HepG2 (cell line): ENCODE data around the gene DPEP2NB. TPM values are rescaled to one million over a fixed set of nuclear protein-coding genes. Genes with fewer than 3 reads are reported as not detected.

Experiments
- ATAC-seq: fragments of 200-7000 bp; cut with Tn5 transposase; 3 replicates; pipeline ENCODE4 v1.9.1; 2020; ENCODE audit warnings: mild to moderate bottlenecking, moderate library complexity
- BruUV-seq: library from RNA; stranded (reverse); fragments of 400-500 nt; replicated peaks from 2 replicates; lab custom pipeline; 2021; lab: Mats Ljungman, UMichigan
- CTCF ChIA-PET: fragments of 300-600 bp; formaldehyde crosslinking; extraction: SDS; loops from one replicate; lab custom pipeline; 2021; ENCODE audit warnings: low total read pairs, inconsistent platforms, low intra/inter-chr PET ratio; lab: Yijun Ruan, JAX
- POLR2A ChIA-PET: fragments of 350-600 bp; sonication (Branson Sonifier 250); formaldehyde crosslinking; loops from one replicate; lab custom pipeline; 2020; ENCODE audit warnings: antibody characterized with exemption, inconsistent platforms; lab: Yijun Ruan, JAX
- DNase-seq: peaks from one replicate; pipeline ENCODE4 v3.0.0-alpha.2; 2015; ENCODE audit warnings: low spot score
- FAIRE-seq: peaks from 3 replicates; lab custom pipeline; 2011; peaks lifted over from hg19 to GRCh38; lab: Jason Lieb, UNC
- H2AFZ ChIP-seq: one replicate; pipeline ENCODE4 v1.6.1; 2011; ENCODE audit warnings: low read length, inconsistent platforms
- H3K27ac ChIP-seq: fragments of 300-600 bp; 3 replicates; pipeline ENCODE4 v1.8.0; 2011; ENCODE audit warnings: mixed run types, mild to moderate bottlenecking, mixed read lengths, low read length, inconsistent platforms; ENCODE audit not compliant: insufficient read depth; ENCODE audit errors: extremely low read length
- H3K27me3 ChIP-seq, 2 experiments: fragments of 200-600 bp in 1 of 2; 2 replicates in 1 of 2; 3 replicates in 1 of 2; pipeline versions ENCODE4 v1.6.0 to v1.8.0; 2011; ENCODE audit warnings: low read length in 2 of 2, mild to moderate bottlenecking in 2 of 2, moderate library complexity in 2 of 2, inconsistent platforms in 1 of 2; ENCODE audit not compliant: insufficient read depth in 2 of 2, control insufficient read depth in 1 of 2
- H3K36me3 ChIP-seq, 2 experiments: fragments of 200-600 bp in 1 of 2; replicated peaks in 1 of 2; 2 replicates in 1 of 2; 3 replicates in 1 of 2; pipeline versions ENCODE4 v1.5.1 to v1.8.0; 2011; ENCODE audit warnings: low read length in 2 of 2, inconsistent platforms in 1 of 2; ENCODE audit not compliant: insufficient read depth in 2 of 2, control insufficient read depth in 1 of 2
- H3K4me1 ChIP-seq: 2 replicates; pipeline ENCODE4 v1.5.1; 2012; ENCODE audit warnings: low read length, inconsistent platforms; ENCODE audit not compliant: insufficient read depth
- H3K4me2 ChIP-seq: 2 replicates; pipeline ENCODE4 v1.6.0; 2011; ENCODE audit warnings: low read depth, low read length, inconsistent platforms
- H3K4me3 ChIP-seq, 3 experiments: fragments of 200-600 bp in 1 of 3; sonication (generic), shearing (Covaris generic) in 1 of 3; replicated peaks in 1 of 3; 2 replicates each; pipeline ENCODE4 v1.5.1; 2011 to 2016; ENCODE audit warnings: low read length in 3 of 3, inconsistent platforms in 2 of 3, low read depth in 2 of 3, mild to moderate bottlenecking in 2 of 3, control low read depth in 1 of 3, mixed read lengths in 1 of 3; ENCODE audit not compliant: insufficient read depth in 1 of 3
- H3K79me2 ChIP-seq: one replicate; pipeline ENCODE4 v1.6.1; 2011; ENCODE audit warnings: low read length, inconsistent platforms; ENCODE audit not compliant: insufficient read depth
- H3K9ac ChIP-seq: 2 replicates; pipeline ENCODE4 v1.6.0; 2011; ENCODE audit warnings: mild to moderate bottlenecking, low read depth, low read length, inconsistent platforms; ENCODE audit not compliant: insufficient read depth
- H3K9me3 ChIP-seq: 2 replicates; pipeline ENCODE4 v1.5.1; 2012; ENCODE audit warnings: mild to moderate bottlenecking, low read length
- H4K20me1 ChIP-seq: 2 replicates; pipeline ENCODE4 v1.6.0; 2011; ENCODE audit warnings: inconsistent platforms, mild to moderate bottlenecking, low read length, moderate library complexity; ENCODE audit not compliant: insufficient read depth
- FOXP1 ChIP-seq, 2 experiments: fragments of 450-650 bp in 1 of 2; IDR thresholded peaks; 2 replicates each; pipeline ENCODE4 v1.6.1; 2017 to 2018; ENCODE audit warnings: antibody characterized with exemption in 1 of 2
- HOXA5 ChIP-seq: sonication (generic); formaldehyde crosslinking; IDR thresholded peaks from 2 replicates; pipeline ENCODE4 v1.4.0; 2020; ENCODE audit warnings: missing genetic modification reagents
- IKZF1 ChIP-seq: fragments of 450-650 bp; IDR thresholded peaks from 2 replicates; pipeline ENCODE4 v1.7.1; 2016
- MIER3 ChIP-seq: IDR thresholded peaks from 2 replicates; pipeline ENCODE4 v1.6.1; 2016; ENCODE audit warnings: missing compliant biosample characterization, borderline replicate concordance
- MTF1 ChIP-seq: sonication (generic); formaldehyde crosslinking; IDR thresholded peaks from 2 replicates; pipeline ENCODE4 v1.5.0; 2020; ENCODE audit warnings: missing genetic modification reagents
- SOX5 ChIP-seq: IDR thresholded peaks from 2 replicates; pipeline ENCODE4 v1.6.1; 2016; ENCODE audit warnings: borderline replicate concordance
- ZEB1 ChIP-seq: IDR thresholded peaks from 2 replicates; pipeline ENCODE4 v1.6.1; 2012; ENCODE audit warnings: mild to moderate bottlenecking, low read depth, inconsistent platforms; ENCODE audit not compliant: insufficient replicate concordance
- ZNF720 ChIP-seq: sonication (generic); formaldehyde crosslinking; IDR thresholded peaks from 2 replicates; pipeline ENCODE4 v1.4.0; 2020; ENCODE audit warnings: missing genetic modification reagents
- WGBS: methylation state at CpG from one replicate; pipeline ENCODE4 v1.1.6; 2017; ENCODE audit warnings: low lambda C conversion rate; 5-methylcytosine and 5-hydroxymethylcytosine counted together
- in situ Hi-C: cut with HindIII; loops from 2 replicates; pipeline ENCODE4 v1.10.0; 2017; ENCODE audit warnings: low pct_unique_long_range_greater_than_20kb; ENCODE audit not compliant: extremely low pct_ligation_motif_present
- intact Hi-C: fragments of 100-400 bp; cut with micrococcal nuclease; formaldehyde crosslinking; loops from one replicate; pipeline ENCODE4 v1.10.0; 2022; ENCODE audit not compliant: unreplicated experiment
- polyA plus RNA-seq, 8 experiments: library from polyadenylated mRNA; depleted of rRNA in 3 of 8; stranded (reverse) in 7 of 8; unstranded in 1 of 8; fragments of >200 nt; fragmentation: Illumina TruSeq in 4 of 8; extraction: Trizol in 4 of 8; gene quantifications; 2 replicates each; pipeline versions ENCODE4 v1.2.1 to v1.2.3, GENCODE V29; 2011 to 2016; ENCODE audit warnings: low read depth in 4 of 8, missing spikeins in 1 of 8, mixed read lengths in 1 of 8; ENCODE audit not compliant: insufficient read depth in 1 of 8
- total RNA-seq, 5 experiments: library from RNA; depleted of rRNA; stranded (reverse); fragments of >200 nt; fragmentation: Illumina TruSeq; extraction: Trizol; gene quantifications; 2 replicates each; pipeline ENCODE4 v1.2.3, GENCODE V29; 2016; ENCODE audit warnings: low read depth in 1 of 5
- TF ChIP-seq, protein P1 (sequence below): sonication (generic); formaldehyde crosslinking; IDR thresholded peaks from 2 replicates; pipeline ENCODE4 v1.5.1; 2020; ENCODE audit warnings: mild to moderate bottlenecking, missing genetic modification reagents, moderate library complexity
- TF ChIP-seq, protein P2 (sequence below): sonication (generic); formaldehyde crosslinking; IDR thresholded peaks from one replicate; pipeline ENCODE4 v1.5.1; 2020; ENCODE audit warnings: mild to moderate bottlenecking, missing genetic modification reagents; ENCODE audit errors: not compliant biosample characterization
- TF ChIP-seq, protein P3 (sequence below): sonication (generic); formaldehyde crosslinking; IDR thresholded peaks from 2 replicates; pipeline ENCODE4 v1.5.0; 2020; ENCODE audit warnings: mild to moderate bottlenecking, missing genetic modification reagents, borderline replicate concordance
- TF ChIP-seq, protein P4 (sequence below): sonication (generic); formaldehyde crosslinking; IDR thresholded peaks from 2 replicates; pipeline ENCODE4 v1.8.1; 2023; ENCODE audit warnings: mild to moderate bottlenecking, missing genetic modification reagents

DPEP2NB gene
- total and polyA plus RNA-seq, 2 of the 13 experiments (the other 11 are each of a cell fraction or from before 2014, with no cell fraction given), result not detected

DNA sequence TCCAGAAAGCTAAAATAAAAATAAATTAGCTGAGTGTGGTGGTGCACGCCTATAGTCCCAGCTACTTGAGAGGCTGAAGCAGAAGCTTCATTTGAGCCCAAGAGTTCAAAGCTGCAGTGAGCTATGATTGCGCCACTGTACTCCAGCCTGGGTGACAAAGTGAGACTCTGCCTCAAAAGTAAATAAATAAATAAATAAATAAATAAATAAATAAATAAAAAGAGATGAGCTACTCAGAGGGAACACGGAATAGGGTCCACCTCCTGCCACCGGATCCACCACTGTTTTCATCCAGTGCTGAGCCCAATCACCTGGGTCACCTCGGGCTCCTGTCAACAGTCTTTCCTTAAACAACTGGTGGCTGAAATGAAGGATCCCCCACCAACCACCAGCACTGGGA is 28.8 kb downstream of the DPEP2NB start:
- WGBS, result 35% methylated on average over 5 of the region's 5 CpGs
- Histone ChIP-seq H3K4me3 (peak overlapping the region; percentile 24 to 61 (median 30); a peak in 4 of 6 replicates), H3K27me3 (peaks cover 2 to 12% of the 10 kb centered on the region in 2 experiments; a peak in 4 of 5 replicates), H3K36me3 (no peaks in the 10 kb centered on the region), H3K9ac (peak overlapping the region; percentile 59), H3K79me2 (no peaks in the 10 kb centered on the region), H3K27ac (no peak overlapping the region), H3K4me1 (peaks cover 59% of the 10 kb centered on the region), H2AFZ (peak overlapping the region; percentile 86), H3K9me3 (no peaks in the 10 kb centered on the region), H3K4me2 (peak overlapping the region; percentile 85), H4K20me1 (no peaks in the 10 kb centered on the region)
- POLR2A ChIA-PET, result interaction anchor here (1.0 to 4.8 kb wide), 11 partner anchors 10 to 249 kb away, joined by 3 to 29 read pairs (median 11); partner anchors contain the start of genes DDX28, DPEP2, DUS2 and ESRP2
- in situ Hi-C loops, result no loop called here
- FAIRE-seq (no peak), ATAC-seq (peak; percentile 15), DNase-seq (no peak)
- intact Hi-C loops, result no loop called here
- no TSS peak for BruUV-seq
- CTCF ChIA-PET, result no interaction called here
- TF ChIP-seq, protein P1, sequence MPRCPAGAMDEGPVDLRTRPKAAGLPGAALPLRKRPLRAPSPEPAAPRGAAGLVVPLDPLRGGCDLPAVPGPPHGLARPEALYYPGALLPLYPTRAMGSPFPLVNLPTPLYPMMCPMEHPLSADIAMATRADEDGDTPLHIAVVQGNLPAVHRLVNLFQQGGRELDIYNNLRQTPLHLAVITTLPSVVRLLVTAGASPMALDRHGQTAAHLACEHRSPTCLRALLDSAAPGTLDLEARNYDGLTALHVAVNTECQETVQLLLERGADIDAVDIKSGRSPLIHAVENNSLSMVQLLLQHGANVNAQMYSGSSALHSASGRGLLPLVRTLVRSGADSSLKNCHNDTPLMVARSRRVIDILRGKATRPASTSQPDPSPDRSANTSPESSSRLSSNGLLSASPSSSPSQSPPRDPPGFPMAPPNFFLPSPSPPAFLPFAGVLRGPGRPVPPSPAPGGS (CRISPR knock-in tag), result no peak
- TF ChIP-seq, protein P2, sequence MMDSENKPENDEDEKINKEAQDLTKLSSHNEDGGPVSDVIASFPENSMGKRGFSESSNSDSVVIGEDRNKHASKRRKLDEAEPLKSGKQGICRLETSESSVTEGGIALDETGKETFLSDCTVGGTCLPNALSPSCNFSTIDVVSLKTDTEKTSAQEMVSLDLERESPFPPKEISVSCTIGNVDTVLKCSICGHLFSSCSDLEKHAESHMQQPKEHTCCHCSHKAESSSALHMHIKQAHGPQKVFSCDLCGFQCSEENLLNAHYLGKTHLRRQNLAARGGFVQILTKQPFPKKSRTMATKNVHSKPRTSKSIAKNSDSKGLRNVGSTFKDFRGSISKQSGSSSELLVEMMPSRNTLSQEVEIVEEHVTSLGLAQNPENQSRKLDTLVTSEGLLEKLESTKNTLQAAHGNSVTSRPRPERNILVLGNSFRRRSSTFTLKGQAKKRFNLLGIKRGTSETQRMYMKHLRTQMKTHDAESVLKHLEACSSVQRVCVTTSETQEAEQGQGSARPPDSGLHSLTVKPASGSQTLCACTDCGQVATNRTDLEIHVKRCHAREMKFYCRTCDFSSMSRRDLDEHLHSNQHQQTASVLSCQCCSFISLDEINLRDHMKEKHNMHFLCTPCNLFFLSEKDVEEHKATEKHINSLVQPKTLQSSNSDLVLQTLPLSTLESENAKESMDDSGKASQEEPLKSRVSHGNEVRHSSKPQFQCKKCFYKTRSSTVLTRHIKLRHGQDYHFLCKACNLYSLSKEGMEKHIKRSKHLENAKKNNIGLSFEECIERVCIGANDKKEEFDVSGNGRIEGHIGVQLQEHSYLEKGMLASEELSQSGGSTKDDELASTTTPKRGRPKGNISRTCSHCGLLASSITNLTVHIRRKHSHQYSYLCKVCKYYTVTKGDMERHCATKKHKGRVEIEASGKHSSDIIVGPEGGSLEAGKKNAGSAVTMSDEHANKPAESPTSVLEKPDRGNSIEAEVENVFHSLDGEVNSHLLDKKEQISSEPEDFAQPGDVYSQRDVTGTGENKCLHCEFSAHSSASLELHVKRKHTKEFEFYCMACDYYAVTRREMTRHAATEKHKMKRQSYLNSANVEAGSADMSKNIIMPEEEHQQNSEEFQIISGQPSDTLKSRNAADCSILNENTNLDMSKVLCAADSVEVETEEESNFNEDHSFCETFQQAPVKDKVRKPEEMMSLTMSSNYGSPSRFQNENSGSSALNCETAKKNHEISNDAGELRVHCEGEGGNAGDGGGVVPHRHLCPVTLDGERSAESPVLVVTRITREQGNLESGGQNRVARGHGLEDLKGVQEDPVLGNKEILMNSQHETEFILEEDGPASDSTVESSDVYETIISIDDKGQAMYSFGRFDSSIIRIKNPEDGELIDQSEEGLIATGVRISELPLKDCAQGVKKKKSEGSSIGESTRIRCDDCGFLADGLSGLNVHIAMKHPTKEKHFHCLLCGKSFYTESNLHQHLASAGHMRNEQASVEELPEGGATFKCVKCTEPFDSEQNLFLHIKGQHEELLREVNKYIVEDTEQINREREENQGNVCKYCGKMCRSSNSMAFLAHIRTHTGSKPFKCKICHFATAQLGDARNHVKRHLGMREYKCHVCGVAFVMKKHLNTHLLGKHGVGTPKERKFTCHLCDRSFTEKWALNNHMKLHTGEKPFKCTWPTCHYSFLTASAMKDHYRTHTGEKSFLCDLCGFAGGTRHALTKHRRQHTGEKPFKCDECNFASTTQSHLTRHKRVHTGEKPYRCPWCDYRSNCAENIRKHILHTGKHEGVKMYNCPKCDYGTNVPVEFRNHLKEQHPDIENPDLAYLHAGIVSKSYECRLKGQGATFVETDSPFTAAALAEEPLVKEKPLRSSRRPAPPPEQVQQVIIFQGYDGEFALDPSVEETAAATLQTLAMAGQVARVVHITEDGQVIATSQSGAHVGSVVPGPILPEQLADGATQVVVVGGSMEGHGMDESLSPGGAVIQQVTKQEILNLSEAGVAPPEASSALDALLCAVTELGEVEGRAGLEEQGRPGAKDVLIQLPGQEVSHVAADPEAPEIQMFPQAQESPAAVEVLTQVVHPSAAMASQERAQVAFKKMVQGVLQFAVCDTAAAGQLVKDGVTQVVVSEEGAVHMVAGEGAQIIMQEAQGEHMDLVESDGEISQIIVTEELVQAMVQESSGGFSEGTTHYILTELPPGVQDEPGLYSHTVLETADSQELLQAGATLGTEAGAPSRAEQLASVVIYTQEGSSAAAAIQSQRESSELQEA (CRISPR knock-in tag), result no peak
- TF ChIP-seq FOXP1 (IDR thresholded peaks at IDR 0.05) (no peak), FOXP1 (CRISPR knock-in tag; IDR thresholded peaks at IDR 0.05) (peak; percentile 11; the same call in 1 of the 2 replicates), SOX5 (CRISPR knock-in tag) (no peak), HOXA5 (CRISPR knock-in tag) (no peak), ZNF720 (CRISPR knock-in tag) (no peak), MTF1 (CRISPR knock-in tag) (no peak), IKZF1 (no peak), ZEB1 (no peak), MIER3 (CRISPR knock-in tag) (no peak)
- TF ChIP-seq, protein P3, sequence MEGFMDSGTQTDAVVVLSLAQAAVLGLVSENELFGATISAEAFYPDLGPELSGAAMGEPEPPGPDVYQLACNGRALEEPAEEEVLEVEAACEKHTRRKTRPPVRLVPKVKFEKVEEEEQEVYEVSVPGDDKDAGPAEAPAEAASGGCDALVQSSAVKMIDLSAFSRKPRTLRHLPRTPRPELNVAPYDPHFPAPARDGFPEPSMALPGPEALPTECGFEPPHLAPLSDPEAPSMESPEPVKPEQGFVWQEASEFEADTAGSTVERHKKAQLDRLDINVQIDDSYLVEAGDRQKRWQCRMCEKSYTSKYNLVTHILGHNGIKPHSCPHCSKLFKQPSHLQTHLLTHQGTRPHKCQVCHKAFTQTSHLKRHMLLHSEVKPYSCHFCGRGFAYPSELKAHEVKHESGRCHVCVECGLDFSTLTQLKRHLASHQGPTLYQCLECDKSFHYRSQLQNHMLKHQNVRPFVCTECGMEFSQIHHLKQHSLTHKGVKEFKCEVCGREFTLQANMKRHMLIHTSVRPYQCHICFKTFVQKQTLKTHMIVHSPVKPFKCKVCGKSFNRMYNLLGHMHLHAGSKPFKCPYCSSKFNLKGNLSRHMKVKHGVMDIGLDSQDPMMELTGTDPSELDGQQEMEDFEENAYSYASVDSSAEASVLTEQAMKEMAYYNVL (CRISPR knock-in tag), result no peak
- TF ChIP-seq, protein P4, sequence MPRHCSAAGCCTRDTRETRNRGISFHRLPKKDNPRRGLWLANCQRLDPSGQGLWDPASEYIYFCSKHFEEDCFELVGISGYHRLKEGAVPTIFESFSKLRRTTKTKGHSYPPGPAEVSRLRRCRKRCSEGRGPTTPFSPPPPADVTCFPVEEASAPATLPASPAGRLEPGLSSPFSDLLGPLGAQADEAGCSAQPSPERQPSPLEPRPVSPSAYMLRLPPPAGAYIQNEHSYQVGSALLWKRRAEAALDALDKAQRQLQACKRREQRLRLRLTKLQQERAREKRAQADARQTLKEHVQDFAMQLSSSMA (CRISPR knock-in tag), result no peak
